Heart right ventricle (tissue), 16 donors: Measurements from ENCODE around the gene FAM240A. TPM values are rescaled to one million over a fixed set of nuclear protein-coding genes. Genes with fewer than 3 reads are reported as not detected.

Experiments
- ATAC-seq, 8 donors: fragments of 200-7000 bp; cut with Tn5 transposase; one replicate each; pipeline ENCODE4 v1.9.1; 2020; ENCODE audit warnings: mild to moderate bottlenecking in 8 of 8, moderate library complexity in 8 of 8, moderate number of reproducible peaks in 1 of 8
- DNase-seq, 2 donors: peaks; one replicate each; pipeline ENCODE4 v3.0.0-alpha.2; 2020
- H3K27ac ChIP-seq, 10 donors: fragments of 200-600 bp; sonication (generic) in 2 of 10; one replicate each; pipeline versions ENCODE4 v1.5.0 to v1.8.0; 2020 to 2022; ENCODE audit warnings: mild to moderate bottlenecking in 3 of 10
- H3K27me3 ChIP-seq, 7 donors: fragments of 200-600 bp; one replicate each; pipeline ENCODE4 v1.8.0; 2021 to 2022; ENCODE audit warnings: mild to moderate bottlenecking in 2 of 7
- H3K36me3 ChIP-seq, 9 donors: fragments of 200-600 bp; sonication (generic) in 1 of 9; one replicate each; pipeline versions ENCODE4 v1.5.0 to v1.8.0; 2020 to 2022; ENCODE audit warnings: mild to moderate bottlenecking in 2 of 9
- H3K4me1 ChIP-seq, 9 donors: fragments of 200-600 bp; sonication (generic) in 1 of 9; one replicate each; pipeline versions ENCODE4 v1.5.0 to v1.8.0; 2020 to 2022; ENCODE audit warnings: mild to moderate bottlenecking in 4 of 9
- H3K4me3 ChIP-seq, 10 donors: fragments of 200-600 bp; sonication (generic) in 2 of 10; one replicate each; pipeline versions ENCODE4 v1.5.0 to v1.8.0; 2020 to 2022; ENCODE audit warnings: mild to moderate bottlenecking in 7 of 10, moderate library complexity in 2 of 10
- H3K9me3 ChIP-seq, 11 donors: fragments of 200-600 bp in 10 of 11; sonication (generic) in 2 of 11; one replicate each; pipeline versions ENCODE4 v1.5.0 to v1.8.0; 2013 to 2022; ENCODE audit warnings: mild to moderate bottlenecking in 2 of 11, control low read depth in 1 of 11, moderate library complexity in 1 of 11
- WGBS, 2 donors: extraction: QIAGEN DNeasy Blood & Tissue Kit; methylation state at CpG; one replicate each; pipeline ENCODE4 v1.1.7; 2013; ENCODE audit warnings: inconsistent platforms in 1 of 2; 5-methylcytosine and 5-hydroxymethylcytosine counted together
- intact Hi-C, 10 donors: fragments of 100-400 bp; cut with DNase I; formaldehyde crosslinking; loops; one replicate each; pipeline versions ENCODE4 v1.11.1 to v1.14.2; 2022
- polyA plus RNA-seq, 2 donors: library from polyadenylated mRNA; stranded (reverse); fragments of 200-250 nt; gene quantifications; one replicate each; pipeline ENCODE4 v1.2.3, GENCODE V29; 2013
- total RNA-seq, 10 donors: library from RNA; stranded (reverse); fragmentation: NEBNext Ultra II Directional in 3 of 10; extraction: Animal tissue kit (Norgen Biotek cat#: 25700) in 3 of 10; gene quantifications; one replicate each; pipeline versions ENCODE4 v1.2.1 to v1.2.4, GENCODE V29; 2021 to 2023
- TF ChIP-seq, protein P1 (sequence below), 9 donors: fragments of 200-600 bp; sonication (generic) in 2 of 9; IDR thresholded peaks; one replicate each; pipeline versions ENCODE4 v1.5.0 to v1.8.0; 2021 to 2022; ENCODE audit warnings: antibody characterized with exemption in 9 of 9, mild to moderate bottlenecking in 5 of 9, moderate library complexity in 1 of 9
- donor health status: Arrhythmogenic right ventricular cardiomyopathy.
- donor health status: ischemic (EF 13 %, LVEDD 7.1; RV severe dilation, severe dysfunction).
- donor health status: healthy with polysubstance abuse.
- donor health status: DM: no; HTN: yes; CAD: no.
- donor health status: DM: no; HTN: no; CAD: no.
- donor health status: ischemic (EF 25% LVEDD 6.9; RV normal size, moderate dysfunction).
- donor health status: ischemic (EF 25% LVEDD 5.7; RV mildly dilated, moderate dysfunction).
- donor health status: healthy.
- donor health status: DM: yes; HTN: yes; CAD: no.
- donor health status: Ischemic cardiomyopathy.
- donor health status: ischemic (EF 35%, LVEDD 5.7; RV mildly dilated, moderate dysfunction).
- donor health status: nonischemic (EF 11% LVEDD 7.7; RV severe dilation, severe dysfunction).
- donor health status: DM: yes; HTN: yes; CAD: no.
- donor health status: PGD.
- donor health status: ischemic (EF 29% LVEDD 5.4; RV normal size, mild dysfunction).
- donor health status: nonischemic (EF 23%, LVEDD 6.1; RV moderate dilation, normal function).

Gene FAM240A
- total and polyA plus RNA-seq, 12 donors: 0.19 TPM; not detected in 11

DNA sequence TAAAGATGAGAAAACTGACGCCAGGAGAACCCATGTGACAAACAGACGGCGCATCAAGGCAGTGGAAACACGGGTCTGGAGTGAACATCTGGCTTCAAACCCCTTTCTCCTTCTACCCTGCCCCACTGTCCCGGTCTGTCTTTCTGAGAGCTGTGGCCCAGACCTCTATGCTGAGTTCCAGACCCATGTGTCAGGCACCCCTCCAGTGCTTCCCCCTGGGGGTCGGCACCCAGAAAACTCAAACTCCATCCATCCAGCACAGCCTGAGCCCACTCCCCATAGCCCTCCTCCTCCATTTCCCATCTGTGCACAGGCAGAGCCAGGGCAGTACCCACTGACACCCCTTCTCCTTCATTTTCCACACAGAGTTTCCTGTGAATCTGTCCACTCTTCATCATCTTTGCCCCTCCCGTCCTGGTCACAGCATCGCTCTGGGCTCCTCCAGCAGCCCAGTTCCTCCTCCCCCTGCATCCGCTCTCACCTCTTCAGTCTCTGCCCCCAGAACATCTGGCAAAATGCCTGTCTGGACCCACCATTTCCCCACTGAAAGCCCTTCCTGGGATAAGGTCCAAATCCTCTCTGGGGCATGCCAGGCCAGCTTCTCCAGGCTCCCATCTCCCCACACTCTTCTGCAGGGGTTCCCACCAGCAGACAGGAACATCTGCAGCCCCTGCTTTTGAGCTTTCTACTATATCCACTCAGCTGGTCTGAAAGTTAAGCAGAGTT lies 2.9 kb downstream of the FAM240A start:
- DNase-seq (no peak), ATAC-seq (no peak)
- H3K9me3 ChIP-seq: no peaks in the 10 kb centered on the region
- no peak overlapping the region for H3K27ac ChIP-seq
- intact Hi-C loops: no loop called here
- no peaks in the 10 kb centered on the region for H3K36me3 ChIP-seq
- H3K4me3 ChIP-seq: no peak overlapping the region
- H3K27me3 ChIP-seq: peaks cover 0 to 6% (median 0%) of the 10 kb centered on the region in 7 donors
- peaks cover 0 to 5% (median 0%) of the 10 kb centered on the region in 9 donors for H3K4me1 ChIP-seq
- TF ChIP-seq, protein P1, sequence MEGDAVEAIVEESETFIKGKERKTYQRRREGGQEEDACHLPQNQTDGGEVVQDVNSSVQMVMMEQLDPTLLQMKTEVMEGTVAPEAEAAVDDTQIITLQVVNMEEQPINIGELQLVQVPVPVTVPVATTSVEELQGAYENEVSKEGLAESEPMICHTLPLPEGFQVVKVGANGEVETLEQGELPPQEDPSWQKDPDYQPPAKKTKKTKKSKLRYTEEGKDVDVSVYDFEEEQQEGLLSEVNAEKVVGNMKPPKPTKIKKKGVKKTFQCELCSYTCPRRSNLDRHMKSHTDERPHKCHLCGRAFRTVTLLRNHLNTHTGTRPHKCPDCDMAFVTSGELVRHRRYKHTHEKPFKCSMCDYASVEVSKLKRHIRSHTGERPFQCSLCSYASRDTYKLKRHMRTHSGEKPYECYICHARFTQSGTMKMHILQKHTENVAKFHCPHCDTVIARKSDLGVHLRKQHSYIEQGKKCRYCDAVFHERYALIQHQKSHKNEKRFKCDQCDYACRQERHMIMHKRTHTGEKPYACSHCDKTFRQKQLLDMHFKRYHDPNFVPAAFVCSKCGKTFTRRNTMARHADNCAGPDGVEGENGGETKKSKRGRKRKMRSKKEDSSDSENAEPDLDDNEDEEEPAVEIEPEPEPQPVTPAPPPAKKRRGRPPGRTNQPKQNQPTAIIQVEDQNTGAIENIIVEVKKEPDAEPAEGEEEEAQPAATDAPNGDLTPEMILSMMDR (IDR thresholded peaks at IDR 0.05): no peak
- WGBS, 2 donors: 86 to 89% methylated on average over 9 of the region's 9 CpGs

DNA sequence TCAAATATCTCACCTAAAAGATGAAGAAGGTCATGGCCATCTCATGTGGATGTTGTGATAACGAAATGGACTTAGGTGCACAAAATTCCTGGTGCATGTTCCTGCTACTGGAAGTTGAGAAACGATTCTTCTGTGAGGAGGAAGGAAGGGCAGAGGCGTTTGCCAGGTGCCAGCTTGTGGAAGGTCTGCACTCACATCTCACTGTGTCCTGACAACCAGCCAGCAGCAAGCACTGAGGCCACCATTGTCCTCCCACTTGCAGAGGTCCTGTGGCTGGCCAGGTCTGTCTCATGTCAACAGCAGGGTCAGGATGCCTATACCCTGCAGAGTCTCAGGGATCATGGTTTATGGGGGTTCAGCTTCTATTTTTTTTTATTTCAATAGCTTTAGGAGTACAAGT lies 3.7 kb downstream of the FAM240A start:
- peaks cover 0 to 8% (median 0%) of the 10 kb centered on the region in 9 donors for H3K4me1 ChIP-seq
- no peak overlapping the region for H3K27ac ChIP-seq
- WGBS, 2 donors: 41 to 43% methylated on average over 3 of the region's 3 CpGs
- TF ChIP-seq, protein P1 (IDR thresholded peaks at IDR 0.05): no peak
- DNase-seq: no peak
- H3K27me3 ChIP-seq: peaks cover 0 to 6% (median 0%) of the 10 kb centered on the region in 7 donors
- ATAC-seq: no peak
- H3K4me3 ChIP-seq: no peak overlapping the region
- H3K9me3 ChIP-seq: no peaks in the 10 kb centered on the region
- H3K36me3 ChIP-seq: no peaks in the 10 kb centered on the region
- intact Hi-C loops: no loop called here

DNA sequence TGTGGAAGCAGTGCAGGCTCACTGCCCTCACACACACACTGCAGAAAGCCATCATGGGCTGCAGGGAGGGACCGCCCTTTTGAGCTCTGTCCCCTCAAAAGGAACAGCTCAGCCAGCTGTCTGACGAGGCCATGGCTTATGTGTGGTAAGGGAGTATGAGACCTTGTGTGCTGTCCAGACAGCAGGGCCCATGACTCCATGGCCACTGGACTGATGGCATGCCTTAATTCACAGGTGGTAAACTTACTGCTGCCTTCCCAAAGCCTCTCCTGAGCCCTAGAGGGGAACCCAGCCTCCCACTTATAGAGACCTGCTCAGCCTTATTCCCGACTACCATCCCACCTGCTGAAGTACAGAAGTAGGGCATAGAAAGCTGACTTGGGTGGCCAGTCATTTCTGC lies 5.6 kb downstream of the FAM240A start:
- H3K27me3 ChIP-seq: peaks cover 0 to 6% (median 0%) of the 10 kb centered on the region in 7 donors
- H3K4me1 ChIP-seq: peaks cover 0 to 8% (median 0%) of the 10 kb centered on the region in 9 donors
- no peak for ATAC-seq
- 80 to 99% methylated on average over 3 of the region's 3 CpGs for WGBS, 2 donors
- intact Hi-C loops: no loop called here
- no peak overlapping the region for H3K27ac ChIP-seq
- H3K4me3 ChIP-seq: no peak overlapping the region
- H3K36me3 ChIP-seq: no peaks in the 10 kb centered on the region
- TF ChIP-seq, protein P1 (IDR thresholded peaks at IDR 0.05): no peak
- H3K9me3 ChIP-seq: no peaks in the 10 kb centered on the region
- DNase-seq: no peak

DNA sequence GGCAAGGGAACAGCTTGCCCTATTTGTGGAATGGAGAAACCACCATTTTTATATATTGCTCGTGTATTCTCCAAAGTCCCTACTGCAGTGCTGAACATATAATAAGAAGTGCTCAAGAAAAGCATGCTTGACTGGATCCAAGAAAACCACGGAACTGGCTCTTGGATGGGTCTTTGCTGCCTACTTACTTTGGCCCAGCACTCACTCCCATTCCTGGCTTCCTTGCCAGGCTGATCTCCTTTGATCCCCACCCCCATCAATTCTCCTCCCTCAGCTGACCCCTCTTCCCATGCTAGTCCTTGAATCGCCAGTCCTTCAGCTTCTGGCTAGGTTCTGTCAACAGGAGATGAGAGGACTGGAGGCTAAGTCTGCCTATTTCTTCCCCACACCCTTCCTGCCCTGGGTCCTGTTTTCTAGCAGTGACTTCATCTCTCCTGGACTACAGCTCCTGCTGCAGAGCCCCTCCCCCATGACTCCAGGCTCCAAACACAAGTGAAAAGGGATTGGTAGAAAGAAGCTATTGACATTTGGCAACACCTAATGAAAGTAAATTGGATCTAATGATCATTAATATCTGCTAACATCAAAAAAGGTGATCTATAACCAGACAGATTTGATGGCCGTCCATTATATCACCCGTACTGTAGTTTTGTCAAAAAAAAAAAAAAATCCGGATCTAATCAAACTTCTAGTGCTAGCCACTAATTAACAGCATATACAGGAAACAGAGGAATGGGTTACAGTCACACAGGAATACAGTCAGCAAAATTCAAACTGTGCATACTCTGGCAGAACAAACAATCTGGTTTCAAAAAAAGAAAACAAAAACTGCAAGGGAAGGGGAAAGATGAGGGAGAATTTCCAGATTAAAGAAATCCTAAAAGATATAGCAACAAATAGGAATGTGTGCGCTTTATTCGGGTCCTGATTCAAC lies 7.8 kb downstream of the FAM240A start:
- peaks cover 0 to 6% (median 0%) of the 10 kb centered on the region in 7 donors for H3K27me3 ChIP-seq
- DNase-seq (no peak), ATAC-seq (peak in 2 of 8 donors; percentile 45 to 52)
- H3K9me3 ChIP-seq: no peaks in the 10 kb centered on the region
- TF ChIP-seq, protein P1 (IDR thresholded peaks at IDR 0.05): no peak
- whole genome bisulfite sequencing, 2 donors: 63 to 72% methylated on average over 8 of the region's 8 CpGs
- no peaks in the 10 kb centered on the region for H3K36me3 ChIP-seq
- H3K4me1 ChIP-seq: peaks cover 0 to 8% (median 0%) of the 10 kb centered on the region in 9 donors
- no peak overlapping the region for H3K4me3 ChIP-seq
- H3K27ac ChIP-seq: no peak overlapping the region
- intact Hi-C loops: loop anchor here in 1 of 10 donors (10.0 kb wide), 1 partner anchor 135 kb away; no protein-coding TSS in a partner anchor
